ENCODE data around the gene FAM3D.

The FAM3D gene

DNA sequence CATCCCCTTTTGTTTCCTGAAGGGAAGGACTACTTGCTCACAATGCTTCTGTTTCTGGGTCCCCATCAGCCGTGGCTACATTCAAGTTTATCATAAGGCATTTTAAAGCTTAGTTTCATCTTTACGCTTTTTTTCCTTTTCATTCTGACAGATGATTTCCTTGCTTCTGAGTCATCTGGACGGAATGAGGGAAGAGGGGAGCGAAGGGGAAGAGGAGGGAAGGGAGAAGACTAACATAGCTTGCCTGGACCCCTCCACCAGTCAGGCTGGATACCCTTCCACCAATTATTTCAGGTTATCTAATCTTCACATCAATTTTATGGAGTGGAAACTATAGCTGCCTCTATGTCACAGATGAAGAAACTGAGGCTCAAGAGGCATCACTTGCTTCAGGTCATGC, 27.6 kb downstream of the FAM3D start:
- ChIA-PET CTCF (interaction anchor here (1.1 to 2.0 kb wide), 4 partner anchors 9 to 70 kb away, joined by 4 to 7 read pairs (median 4); no protein-coding TSS in a partner anchor), POLR2A (no interaction called here)
- H3K36me3 ChIP-seq (ENCODE audit: control insufficient read depth in 2 of 2, insufficient read depth in 1 of 2, low read length in 2 of 2) = no peaks in the 10 kb centered on the region
- H3K4me3 ChIP-seq (ENCODE audit: low read depth, low read length) = no peak overlapping the region
- H3K9me3 ChIP-seq (ENCODE audit: control insufficient read depth, insufficient read depth, low read depth, low read length) = no peaks in the 10 kb centered on the region
- no peak overlapping the region for H3K27ac ChIP-seq (ENCODE audit: extremely low read depth, low read depth, low read length)
- no peak for TF ChIP-seq ZNF138 (tag by site-specific recombination; IDR thresholded peaks at IDR 0.05; ENCODE audit: borderline replicate concordance)
- H3K4me1 ChIP-seq (ENCODE audit: control insufficient read depth, insufficient read depth, low read length) = no peaks in the 10 kb centered on the region

DNA sequence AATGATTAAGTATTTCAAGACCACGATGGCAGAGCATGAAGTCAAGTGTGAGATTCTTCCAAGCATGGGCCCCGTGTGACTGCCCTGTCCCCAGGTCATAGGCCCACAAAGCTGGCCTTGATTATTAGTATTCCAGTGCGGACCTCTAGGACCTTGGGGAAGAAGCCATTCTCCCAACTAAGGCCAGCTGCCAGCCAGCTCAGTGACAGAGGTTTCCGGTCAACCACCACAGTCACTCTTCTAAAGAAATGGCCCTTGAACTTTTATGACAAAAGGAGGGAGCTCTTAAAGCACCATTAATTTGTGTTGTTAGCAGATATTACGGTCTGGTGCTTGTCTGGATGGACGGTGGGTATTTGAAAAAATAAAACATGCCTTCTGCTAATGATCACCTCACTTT, 28.0 kb downstream of the FAM3D start:
- POLR2A ChIA-PET = no interaction called here
- Histone ChIP-seq H3K27ac (ENCODE audit: extremely low read depth, low read depth, low read length) (no peak overlapping the region), H3K36me3 (ENCODE audit: control insufficient read depth in 2 of 2, insufficient read depth in 1 of 2, low read length in 2 of 2) (no peaks in the 10 kb centered on the region), H3K9me3 (ENCODE audit: control insufficient read depth, insufficient read depth, low read depth, low read length) (no peaks in the 10 kb centered on the region), H3K4me1 (ENCODE audit: control insufficient read depth, insufficient read depth, low read length) (no peaks in the 10 kb centered on the region), H3K4me3 (ENCODE audit: low read depth, low read length) (no peak overlapping the region)
- CTCF ChIA-PET = interaction anchor here (1.1 to 2.0 kb wide), 4 partner anchors 8 to 70 kb away, joined by 4 to 7 read pairs (median 4); no protein-coding TSS in a partner anchor
- TF ChIP-seq ZBTB21 (tag by site-specific recombination; IDR thresholded peaks at IDR 0.05) (no peak), ZNF394 (tag by site-specific recombination; IDR thresholded peaks at IDR 0.05; ENCODE audit: borderline replicate concordance) (no peak), ZNF2 (tag by site-specific recombination; IDR thresholded peaks at IDR 0.05) (no peak), ZNF311 (tag by site-specific recombination; IDR thresholded peaks at IDR 0.05; ENCODE audit: borderline replicate concordance) (no peak), ZNF248 (tag by site-specific recombination; IDR thresholded peaks at IDR 0.05) (no peak), ZNF596 (tag by site-specific recombination; IDR thresholded peaks at IDR 0.05) (no peak), ZIC2 (tag by site-specific recombination; IDR thresholded peaks at IDR 0.05) (no peak), ZFHX2 (tag by site-specific recombination; conservative IDR thresholded peaks at IDR 0.05) (no peak), REPIN1 (tag by site-specific recombination; IDR thresholded peaks at IDR 0.05; ENCODE audit: low read depth) (no peak), KLF8 (tag by site-specific recombination; IDR thresholded peaks at IDR 0.05) (no peak), ZNF776 (tag by site-specific recombination; IDR thresholded peaks at IDR 0.05; ENCODE audit: borderline replicate concordance) (no peak)
- TF ChIP-seq, protein P1, sequence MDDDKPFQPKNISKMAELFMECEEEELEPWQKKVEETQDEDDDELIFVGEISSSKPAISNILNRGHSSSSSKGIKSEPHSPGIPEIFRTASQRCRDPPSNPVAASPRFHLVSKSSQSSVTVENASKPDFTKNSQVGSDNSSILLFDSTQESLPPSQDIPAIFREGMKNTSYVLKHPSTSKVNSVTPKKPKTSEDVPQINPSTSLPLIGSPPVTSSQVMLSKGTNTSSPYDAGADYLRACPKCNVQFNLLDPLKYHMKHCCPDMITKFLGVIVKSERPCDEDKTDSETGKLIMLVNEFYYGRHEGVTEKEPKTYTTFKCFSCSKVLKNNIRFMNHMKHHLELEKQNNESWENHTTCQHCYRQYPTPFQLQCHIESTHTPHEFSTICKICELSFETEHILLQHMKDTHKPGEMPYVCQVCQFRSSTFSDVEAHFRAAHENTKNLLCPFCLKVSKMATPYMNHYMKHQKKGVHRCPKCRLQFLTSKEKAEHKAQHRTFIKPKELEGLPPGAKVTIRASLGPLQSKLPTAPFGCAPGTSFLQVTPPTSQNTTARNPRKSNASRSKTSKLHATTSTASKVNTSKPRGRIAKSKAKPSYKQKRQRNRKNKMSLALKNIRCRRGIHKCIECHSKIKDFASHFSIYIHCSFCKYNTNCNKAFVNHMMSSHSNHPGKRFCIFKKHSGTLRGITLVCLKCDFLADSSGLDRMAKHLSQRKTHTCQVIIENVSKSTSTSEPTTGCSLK (tag by site-specific recombination; IDR thresholded peaks at IDR 0.05) = no peak
- TF ChIP-seq, protein P2, sequence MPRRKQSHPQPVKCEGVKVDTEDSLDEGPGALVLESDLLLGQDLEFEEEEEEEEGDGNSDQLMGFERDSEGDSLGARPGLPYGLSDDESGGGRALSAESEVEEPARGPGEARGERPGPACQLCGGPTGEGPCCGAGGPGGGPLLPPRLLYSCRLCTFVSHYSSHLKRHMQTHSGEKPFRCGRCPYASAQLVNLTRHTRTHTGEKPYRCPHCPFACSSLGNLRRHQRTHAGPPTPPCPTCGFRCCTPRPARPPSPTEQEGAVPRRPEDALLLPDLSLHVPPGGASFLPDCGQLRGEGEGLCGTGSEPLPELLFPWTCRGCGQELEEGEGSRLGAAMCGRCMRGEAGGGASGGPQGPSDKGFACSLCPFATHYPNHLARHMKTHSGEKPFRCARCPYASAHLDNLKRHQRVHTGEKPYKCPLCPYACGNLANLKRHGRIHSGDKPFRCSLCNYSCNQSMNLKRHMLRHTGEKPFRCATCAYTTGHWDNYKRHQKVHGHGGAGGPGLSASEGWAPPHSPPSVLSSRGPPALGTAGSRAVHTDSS (tag by site-specific recombination; IDR thresholded peaks at IDR 0.05) = no peak
- TF ChIP-seq, protein P3, sequence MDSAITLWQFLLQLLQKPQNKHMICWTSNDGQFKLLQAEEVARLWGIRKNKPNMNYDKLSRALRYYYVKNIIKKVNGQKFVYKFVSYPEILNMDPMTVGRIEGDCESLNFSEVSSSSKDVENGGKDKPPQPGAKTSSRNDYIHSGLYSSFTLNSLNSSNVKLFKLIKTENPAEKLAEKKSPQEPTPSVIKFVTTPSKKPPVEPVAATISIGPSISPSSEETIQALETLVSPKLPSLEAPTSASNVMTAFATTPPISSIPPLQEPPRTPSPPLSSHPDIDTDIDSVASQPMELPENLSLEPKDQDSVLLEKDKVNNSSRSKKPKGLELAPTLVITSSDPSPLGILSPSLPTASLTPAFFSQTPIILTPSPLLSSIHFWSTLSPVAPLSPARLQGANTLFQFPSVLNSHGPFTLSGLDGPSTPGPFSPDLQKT (IDR thresholded peaks at IDR 0.05; ENCODE audit: borderline replicate concordance, low read depth, low read length) = no peak

DNA sequence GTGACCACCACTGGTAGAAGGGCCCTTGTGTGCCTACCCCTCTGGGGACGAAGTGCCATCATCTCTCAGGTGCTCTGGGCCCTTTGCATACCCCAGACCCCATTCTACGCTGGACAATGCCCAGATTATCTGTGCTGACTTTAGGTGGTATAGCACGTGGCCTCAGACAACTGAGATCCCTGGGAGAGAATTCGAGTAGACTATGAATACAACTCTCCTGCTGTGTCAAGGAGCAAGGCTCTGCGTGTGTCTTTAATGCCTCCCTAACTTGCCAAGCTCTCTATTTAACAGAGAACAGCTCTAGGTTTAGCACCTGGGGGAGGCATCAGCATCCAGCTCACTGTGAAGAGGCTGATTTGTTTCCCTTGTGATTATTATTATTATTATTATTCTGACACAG, 29.1 kb downstream of the FAM3D start:
- ChIA-PET POLR2A (no interaction called here), CTCF (interaction anchor here (0.6 to 1.8 kb wide), 2 partner anchors 7 to 108 kb away, joined by 3 to 7 read pairs; no protein-coding TSS in a partner anchor)
- H3K4me3 ChIP-seq (ENCODE audit: low read depth, low read length) = no peak overlapping the region
- H3K9me3 ChIP-seq (ENCODE audit: control insufficient read depth, insufficient read depth, low read depth, low read length) = no peaks in the 10 kb centered on the region
- no peaks in the 10 kb centered on the region for H3K4me1 ChIP-seq (ENCODE audit: control insufficient read depth, insufficient read depth, low read length)
- no peak overlapping the region for H3K27ac ChIP-seq (ENCODE audit: extremely low read depth, low read depth, low read length)
- H3K36me3 ChIP-seq (ENCODE audit: control insufficient read depth in 2 of 2, insufficient read depth in 1 of 2, low read length in 2 of 2) = no peaks in the 10 kb centered on the region
- TF ChIP-seq TCF7L2 (IDR thresholded peaks at IDR 0.05; ENCODE audit: borderline replicate concordance, low read depth, low read length) = no peak
- no peak for TF ChIP-seq ZNF221 (tag by site-specific recombination; IDR thresholded peaks at IDR 0.05; ENCODE audit: borderline replicate concordance)
- TF ChIP-seq ZNF311 (tag by site-specific recombination; IDR thresholded peaks at IDR 0.05; ENCODE audit: borderline replicate concordance) = no peak
- TF ChIP-seq ZNF138 (tag by site-specific recombination; IDR thresholded peaks at IDR 0.05; ENCODE audit: borderline replicate concordance) = no peak
- no peak for TF ChIP-seq MEIS1 (CRISPR knock-in tag; IDR thresholded peaks at IDR 0.05; ENCODE audit: borderline replicate concordance)
- no peak for TF ChIP-seq ZNF266 (tag by site-specific recombination; IDR thresholded peaks at IDR 0.05; ENCODE audit: low read depth)
- TF ChIP-seq SP7 (tag by site-specific recombination; IDR thresholded peaks at IDR 0.05) = no peak
- TF ChIP-seq ZNF560 (tag by site-specific recombination; IDR thresholded peaks at IDR 0.05; ENCODE audit: borderline replicate concordance) = no peak
- no peak for TF ChIP-seq TRIM28 (IDR thresholded peaks at IDR 0.05; ENCODE audit: borderline replicate concordance, low read length)
- TF ChIP-seq, protein P4, sequence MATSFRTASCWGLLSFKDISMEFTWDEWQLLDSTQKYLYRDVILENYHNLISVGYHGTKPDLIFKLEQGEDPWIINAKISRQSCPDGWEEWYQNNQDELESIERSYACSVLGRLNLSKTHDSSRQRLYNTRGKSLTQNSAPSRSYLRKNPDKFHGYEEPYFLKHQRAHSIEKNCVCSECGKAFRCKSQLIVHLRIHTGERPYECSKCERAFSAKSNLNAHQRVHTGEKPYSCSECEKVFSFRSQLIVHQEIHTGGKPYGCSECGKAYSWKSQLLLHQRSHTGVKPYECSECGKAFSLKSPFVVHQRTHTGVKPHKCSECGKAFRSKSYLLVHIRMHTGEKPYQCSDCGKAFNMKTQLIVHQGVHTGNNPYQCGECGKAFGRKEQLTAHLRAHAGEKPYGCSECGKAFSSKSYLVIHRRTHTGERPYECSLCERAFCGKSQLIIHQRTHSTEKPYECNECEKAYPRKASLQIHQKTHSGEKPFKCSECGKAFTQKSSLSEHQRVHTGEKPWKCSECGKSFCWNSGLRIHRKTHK (tag by site-specific recombination; IDR thresholded peaks at IDR 0.05) = no peak
- TF ChIP-seq ZNF23 (tag by site-specific recombination; IDR thresholded peaks at IDR 0.05; ENCODE audit: borderline replicate concordance) = no peak
- no peak for TF ChIP-seq ZNF366 (tag by site-specific recombination; conservative IDR thresholded peaks at IDR 0.05)
